ENCODE results near the gene NCEH1.

The NCEH1 gene

GRCh38 chr3:172643506-172644179 lies 67.2 kb downstream of the NCEH1 start:
- no peak for DNase-seq

GRCh38 chr3:172641291-172641690 lies 69.6 kb downstream of the NCEH1 start:
- DNase-seq: no peak

GRCh38 chr3:172640751-172641150 lies 70.1 kb downstream of the NCEH1 start:
- no peak for DNase-seq

- no peak for DNase-seq
These were observed 75.3 kb downstream of the NCEH1 start for GRCh38 chr3:172635588-172635987.

GRCh38 chr3:172634948-172635347 lies 75.9 kb downstream of the NCEH1 start:
- DNase-seq: no peak

GRCh38 chr3:172630316-172630715 lies 80.6 kb downstream of the NCEH1 start:
- no peak for DNase-seq

- DNase-seq: no peak
These were observed 81.4 kb downstream of the NCEH1 start for GRCh38 chr3:172629470-172629869.

- DNase-seq: no peak
These were observed 83.6 kb downstream of the NCEH1 start for GRCh38 chr3:172627057-172627809.

- no peak for DNase-seq
These were observed 84.7 kb downstream of the NCEH1 start for GRCh38 chr3:172626021-172626640.

GRCh38 chr3:172625404-172625803 lies 85.5 kb downstream of the NCEH1 start:
- no peak for DNase-seq

- DNase-seq: no peak
These were observed 85.9 kb downstream of the NCEH1 start for GRCh38 chr3:172624999-172625398.

- no peak for DNase-seq
These were observed 87.8 kb downstream of the NCEH1 start for GRCh38 chr3:172622916-172623700.

- no peak for DNase-seq
These were observed 88.7 kb downstream of the NCEH1 start for GRCh38 chr3:172622156-172622555.

GRCh38 chr3:172617976-172618375 lies 92.9 kb downstream of the NCEH1 start:
- DNase-seq: no peak

- no peak for DNase-seq
These were observed 93.7 kb downstream of the NCEH1 start for GRCh38 chr3:172617013-172617706.

GRCh38 chr3:172616031-172616461 lies 94.8 kb downstream of the NCEH1 start:
- DNase-seq: no peak

GRCh38 chr3:172615296-172615695 lies 95.6 kb downstream of the NCEH1 start:
- no peak for DNase-seq

- DNase-seq: no peak
These were observed 96.3 kb downstream of the NCEH1 start for GRCh38 chr3:172614340-172615274.

GRCh38 chr3:172613845-172614244 lies 97.0 kb downstream of the NCEH1 start:
- DNase-seq: no peak

- DNase-seq: no peak
These were observed 97.8 kb downstream of the NCEH1 start for GRCh38 chr3:172612871-172613678.

- no peak for DNase-seq
These were observed 101.1 kb downstream of the NCEH1 start for GRCh38 chr3:172609750-172610149.

All from NCI-H510A (cell line).